Ascending aorta (tissue), 2 donors: ENCODE measurements around the gene BRF1. TPM values are rescaled to one million over a fixed set of nuclear protein-coding genes. Genes with fewer than 3 reads are reported as not detected.

Experiments
- DNase-seq, 2 donors: peaks; one replicate each; pipeline ENCODE4 v3.0.0-alpha.2; 2019; ENCODE audit warnings: low spot score in 2 of 2
- H3K27ac ChIP-seq, 2 donors: fragments of 200-600 bp; sonication (generic); one replicate each; pipeline ENCODE4 v1.5.1; 2016 to 2017; ENCODE audit warnings: mild to moderate bottlenecking in 1 of 2
- H3K27me3 ChIP-seq: fragments of 200-600 bp; sonication (generic); one replicate; pipeline ENCODE4 v1.5.1; 2017
- H3K36me3 ChIP-seq, 2 donors: fragments of 200-600 bp; sonication (generic); one replicate each; pipeline ENCODE4 v1.5.1; 2016
- H3K4me1 ChIP-seq, 2 donors: fragments of 200-600 bp; sonication (generic); one replicate each; pipeline ENCODE4 v1.5.1; 2016 to 2017; ENCODE audit warnings: mild to moderate bottlenecking in 1 of 2
- H3K4me3 ChIP-seq, 2 donors: fragments of 200-600 bp; sonication (generic); one replicate each; pipeline ENCODE4 v1.5.1; 2016 to 2017; ENCODE audit warnings: mild to moderate bottlenecking in 1 of 2
- H3K9me3 ChIP-seq, 2 donors: fragments of 200-600 bp; sonication (generic); one replicate each; pipeline ENCODE4 v1.5.1; 2016
- CTCF ChIP-seq, 3 experiments: fragments of 200-600 bp in 2 of 3; fragments of 450-650 bp in 1 of 3; sonication (generic) in 2 of 3; IDR thresholded peaks; one replicate each; pipeline ENCODE4 v1.5.1; 2016 to 2019; ENCODE audit warnings: antibody characterized with exemption in 3 of 3, mild to moderate bottlenecking in 1 of 3, moderate library complexity in 1 of 3
- intact Hi-C: fragments of 100-400 bp; cut with DNase I; formaldehyde crosslinking; loops from one replicate; pipeline ENCODE4 v1.15.1; 2023
- total RNA-seq: library from RNA; depleted of rRNA; stranded (reverse); fragments of >200 nt; gene quantifications from one replicate; pipeline ENCODE4 v1.1.0, GENCODE V29; 2016

The BRF1 gene
- total RNA-seq, 1 donor from 2014 or later = 60.9 TPM

DNA sequence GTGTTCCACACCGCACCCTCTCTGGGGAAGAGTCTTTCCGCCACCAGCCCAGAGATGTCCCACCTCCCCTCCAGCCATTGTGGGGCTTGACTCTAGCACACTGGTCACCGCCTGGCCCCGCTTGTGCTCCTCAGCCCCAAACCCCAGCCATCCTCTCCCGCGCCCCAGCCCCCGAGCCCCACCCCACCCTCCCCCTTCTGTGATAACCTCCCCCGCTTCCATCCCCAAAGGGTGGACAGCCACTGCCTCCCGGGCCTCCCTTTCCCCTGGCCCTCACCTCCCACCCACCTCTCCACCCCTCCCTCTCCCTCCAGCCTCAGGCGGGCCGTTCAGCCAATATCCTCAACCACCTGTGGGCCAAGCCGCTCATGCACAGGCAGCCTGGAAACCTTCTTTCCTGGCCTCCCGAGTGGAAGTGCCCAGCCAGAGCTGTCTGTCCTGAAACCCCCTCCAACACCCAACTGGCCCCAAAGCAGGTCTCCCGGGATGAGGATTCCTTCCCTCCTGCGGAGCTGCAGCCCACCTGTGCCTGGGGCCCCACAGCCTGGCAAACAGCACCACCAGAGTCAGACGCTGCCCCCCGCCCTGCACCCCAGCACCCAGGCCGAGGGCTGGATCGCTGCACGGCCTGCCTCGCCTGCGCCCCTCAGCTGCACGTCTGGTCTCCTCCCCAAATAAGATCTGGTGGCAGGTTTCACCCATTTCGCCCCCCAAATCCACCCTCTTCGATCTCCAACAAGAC is 92.6 kb downstream of the BRF1 start:
- H3K9me3 ChIP-seq = no peaks in the 10 kb centered on the region
- no peak overlapping the region for H3K4me3 ChIP-seq
- no peak for DNase-seq
- no peak overlapping the region for H3K27ac ChIP-seq
- intact Hi-C loops = no loop called here
- H3K4me1 ChIP-seq = peaks cover 4 to 22% of the 10 kb centered on the region in 2 donors
- H3K27me3 ChIP-seq = no peaks in the 10 kb centered on the region
- TF ChIP-seq CTCF (IDR thresholded peaks at IDR 0.05) = no peak
- peaks cover 22 to 42% of the 10 kb centered on the region in 2 donors for H3K36me3 ChIP-seq

DNA sequence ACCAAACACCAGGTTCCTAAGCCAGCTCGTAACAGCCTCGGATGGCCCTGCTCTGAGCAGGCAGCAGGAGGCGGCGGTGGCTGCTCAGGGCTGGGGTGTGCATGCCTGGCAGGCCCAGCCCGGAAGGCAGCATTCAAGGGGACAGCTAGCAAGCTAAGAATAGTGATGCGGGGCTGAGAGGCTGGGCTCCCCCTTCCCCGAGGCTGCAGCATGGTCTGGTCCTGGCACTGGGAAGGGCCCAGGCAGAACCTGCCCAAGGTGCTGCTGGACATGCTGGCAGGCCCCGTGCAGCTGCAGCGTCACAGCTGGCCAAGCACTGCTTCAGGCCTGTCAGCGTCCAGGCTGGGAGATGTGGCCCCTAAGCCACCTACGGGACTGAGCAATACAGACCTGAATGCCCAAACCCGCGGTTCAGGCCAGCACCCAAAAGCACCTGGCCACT is 93.3 kb downstream of the BRF1 start:
- intact Hi-C loops = no loop called here
- DNase-seq = no peak
- Histone ChIP-seq H3K36me3 (peaks cover 22 to 36% of the 10 kb centered on the region in 2 donors), H3K4me1 (peaks cover 4 to 22% of the 10 kb centered on the region in 2 donors), H3K4me3 (no peak overlapping the region), H3K9me3 (no peaks in the 10 kb centered on the region), H3K27ac (no peak overlapping the region), H3K27me3 (no peaks in the 10 kb centered on the region)
- no peak for TF ChIP-seq CTCF (IDR thresholded peaks at IDR 0.05)

GRCh38 chr14:105206873-105207272 is 93.9 kb downstream of the BRF1 start:
- peaks cover 4 to 26% of the 10 kb centered on the region in 2 donors for H3K4me1 ChIP-seq
- TF ChIP-seq CTCF (IDR thresholded peaks at IDR 0.05) = no peak
- intact Hi-C loops = no loop called here
- no peaks in the 10 kb centered on the region for H3K9me3 ChIP-seq
- no peaks in the 10 kb centered on the region for H3K27me3 ChIP-seq
- no peak overlapping the region for H3K27ac ChIP-seq
- peaks cover 18 to 29% of the 10 kb centered on the region in 2 donors for H3K36me3 ChIP-seq
- DNase-seq = no peak
- no peak overlapping the region for H3K4me3 ChIP-seq

DNA sequence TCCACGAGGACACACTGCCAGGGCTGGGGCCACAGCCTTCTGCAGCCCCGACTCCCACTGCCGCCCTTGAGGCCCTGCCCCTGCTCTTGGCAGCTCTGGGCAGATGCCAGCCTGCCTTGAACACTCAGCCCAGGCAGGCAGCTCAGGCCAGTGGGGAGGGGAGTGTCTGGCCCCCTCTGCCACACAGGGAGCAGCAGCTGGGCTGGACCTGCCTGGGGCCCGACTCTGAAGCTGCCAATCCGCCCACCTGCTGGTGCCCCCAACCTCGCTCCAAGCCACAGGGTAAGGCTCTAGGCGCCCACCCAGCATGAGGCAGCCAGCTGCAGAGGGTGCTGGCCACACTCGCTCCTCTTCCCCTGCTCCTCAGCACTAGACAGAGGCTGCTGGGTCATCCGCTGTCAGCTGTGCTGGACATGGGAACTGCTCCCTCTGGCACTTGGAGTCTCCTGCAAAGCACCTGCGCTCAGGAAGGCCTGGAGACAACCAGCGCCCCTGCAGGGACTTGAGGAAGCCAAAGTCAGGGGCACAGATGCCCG is 95.1 kb downstream of the BRF1 start:
- no peak for DNase-seq
- TF ChIP-seq CTCF (IDR thresholded peaks at IDR 0.05) = no peak
- Histone ChIP-seq H3K4me1 (peaks cover 4 to 26% of the 10 kb centered on the region in 2 donors), H3K36me3 (peaks cover 13 to 18% of the 10 kb centered on the region in 2 donors), H3K27ac (no peak overlapping the region), H3K27me3 (no peaks in the 10 kb centered on the region), H3K9me3 (no peaks in the 10 kb centered on the region), H3K4me3 (no peak overlapping the region)
- intact Hi-C loops = no loop called here

GRCh38 chr14:105204931-105205672 is 95.7 kb downstream of the BRF1 start:
- no peaks in the 10 kb centered on the region for H3K27me3 ChIP-seq
- no peak for DNase-seq
- H3K4me1 ChIP-seq = peaks cover 4 to 26% of the 10 kb centered on the region in 2 donors
- no peak for TF ChIP-seq CTCF (IDR thresholded peaks at IDR 0.05)
- no peak overlapping the region for H3K27ac ChIP-seq
- intact Hi-C loops = loop anchor here (5.0 kb wide), 1 partner anchor 113 kb away; no protein-coding TSS in a partner anchor
- H3K36me3 ChIP-seq = peaks cover 7 to 12% of the 10 kb centered on the region in 2 donors
- H3K9me3 ChIP-seq = no peaks in the 10 kb centered on the region
- H3K4me3 ChIP-seq = no peak overlapping the region
